Suprapubic skin (tissue), 4 donors: ENCODE results near the gene RAB33A.

Experiments used
- CTCF ChIP-seq, 2 donors: fragments of 200-600 bp in 1 of 2; fragments of 450-650 bp in 1 of 2; sonication (generic) in 1 of 2; IDR thresholded peaks; one replicate each; pipeline ENCODE4 v1.5.1; 2016 to 2019; ENCODE audit warnings: antibody characterized with exemption in 2 of 2, mild to moderate bottlenecking in 1 of 2, moderate library complexity in 1 of 2
- POLR2A ChIP-seq, 2 donors: fragments of 450-650 bp; IDR thresholded peaks; one replicate each; pipeline ENCODE4 v1.6.1; 2017; ENCODE audit warnings: antibody characterized with exemption in 2 of 2, mild to moderate bottlenecking in 2 of 2, moderate library complexity in 2 of 2
- POLR2AphosphoS5 ChIP-seq, 3 donors: sonication (generic); formaldehyde crosslinking; IDR thresholded peaks; one replicate each; pipeline ENCODE4 v1.6.1; 2017; ENCODE audit warnings: antibody characterized with exemption in 3 of 3

- no peak for TF ChIP-seq POLR2AphosphoS5 (IDR thresholded peaks at IDR 0.05)
- TF ChIP-seq CTCF (IDR thresholded peaks at IDR 0.05): no peak
- TF ChIP-seq POLR2A (IDR thresholded peaks at IDR 0.05): no peak
These were observed 524 bp downstream of the RAB33A start for GRCh38 chrX:130172127-130172845.
